ENCODE data around the gene SNAP23. TPM values are rescaled to one million over a fixed set of nuclear protein-coding genes. Genes with fewer than 3 reads are reported as not detected.

The SNAP23 gene
- total RNA-seq, 1 donor, result 83.3 TPM

GRCh38 chr15:42456531-42456930 lies 38.9 kb upstream of the SNAP23 start:
- no peak for TF ChIP-seq CTCF (IDR thresholded peaks at IDR 0.05; ENCODE audit: insufficient read depth, low read depth, low read length)
- DNase-seq (ENCODE audit: low read depth), result no peak
- H3K4me3 ChIP-seq (ENCODE audit: low read depth, low read length), result peak overlapping the region; percentile 60

GRCh38 chr15:42456971-42457370 lies 38.5 kb upstream of the SNAP23 start:
- DNase-seq (ENCODE audit: low read depth), result peak; percentile 28
- H3K4me3 ChIP-seq (ENCODE audit: low read depth, low read length), result peak overlapping the region; percentile 60
- no peak for TF ChIP-seq CTCF (IDR thresholded peaks at IDR 0.05; ENCODE audit: insufficient read depth, low read depth, low read length)

DNA sequence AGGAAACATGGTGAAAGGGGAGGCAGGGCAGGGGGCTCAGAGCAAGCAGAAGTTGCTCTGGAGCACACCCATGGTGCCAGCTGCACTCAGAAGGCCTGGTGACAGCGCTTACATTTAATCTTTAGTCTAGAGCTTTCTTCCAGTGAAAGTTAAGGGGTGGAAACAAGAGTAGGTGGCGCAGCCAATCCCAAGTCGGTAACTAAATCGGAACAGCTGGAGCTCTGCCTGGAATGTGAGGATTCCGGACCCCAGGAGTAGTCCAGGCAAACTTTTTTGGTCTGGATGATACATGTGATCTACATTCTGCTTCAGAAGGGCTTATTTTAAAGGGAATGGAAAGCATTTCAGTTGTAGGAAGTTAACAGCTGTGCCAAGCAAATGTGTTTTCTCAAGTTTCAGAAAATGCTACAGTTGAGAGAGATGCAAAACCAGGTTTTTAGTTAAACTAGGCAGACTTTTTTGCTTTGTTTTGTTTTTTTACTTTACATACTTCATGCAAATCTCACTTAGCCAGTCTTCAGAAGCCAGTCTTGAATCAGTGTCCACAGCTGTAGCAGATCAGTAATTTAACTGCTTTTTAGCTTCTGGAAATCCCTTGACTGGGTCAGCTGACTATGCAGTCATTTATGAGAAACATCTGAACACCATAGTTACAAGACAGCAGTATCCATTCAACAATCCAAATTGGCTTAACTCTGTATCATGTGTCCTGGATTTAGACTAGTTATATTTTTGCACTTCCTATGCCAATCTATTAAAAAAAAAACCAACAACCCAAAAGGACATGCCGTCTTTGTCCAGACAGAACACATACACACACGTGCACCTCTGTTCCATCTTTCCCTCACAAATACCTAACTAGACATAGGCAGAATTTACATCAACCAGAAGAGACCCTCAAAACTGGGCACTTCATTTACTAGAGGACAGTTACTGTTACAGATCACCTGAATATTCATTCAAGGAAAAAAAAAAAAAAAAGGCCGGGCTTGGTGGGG lies 37.7 kb upstream of the SNAP23 start:
- TF ChIP-seq CTCF (IDR thresholded peaks at IDR 0.05; ENCODE audit: insufficient read depth, low read depth, low read length), result no peak
- DNase-seq (ENCODE audit: low read depth), result peak; percentile 97
- peak overlapping the region; percentile 60 for H3K4me3 ChIP-seq (ENCODE audit: low read depth, low read length)

DNA sequence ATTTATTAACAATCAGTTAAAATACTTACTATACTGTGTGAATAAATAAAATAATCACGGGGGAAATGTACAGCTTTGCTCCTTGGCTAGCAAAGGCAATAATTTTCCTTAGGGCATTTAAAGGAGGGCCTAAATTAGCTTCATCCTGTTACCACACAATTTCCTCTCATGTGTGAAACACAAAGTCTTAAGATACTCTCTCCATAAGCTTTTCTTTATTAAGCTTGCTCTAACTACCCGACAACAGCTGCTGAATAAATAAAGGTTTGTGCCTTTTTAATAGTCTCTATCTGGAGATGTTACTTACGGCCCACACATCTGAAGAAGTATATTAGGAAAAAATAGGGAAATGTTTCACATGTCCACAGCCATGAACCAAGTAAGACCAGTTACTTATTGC lies 34.2 kb upstream of the SNAP23 start:
- no peak for TF ChIP-seq CTCF (IDR thresholded peaks at IDR 0.05; ENCODE audit: insufficient read depth, low read depth, low read length)
- H3K4me3 ChIP-seq (ENCODE audit: low read depth, low read length), result no peak overlapping the region
- no peak for DNase-seq (ENCODE audit: low read depth)

DNA sequence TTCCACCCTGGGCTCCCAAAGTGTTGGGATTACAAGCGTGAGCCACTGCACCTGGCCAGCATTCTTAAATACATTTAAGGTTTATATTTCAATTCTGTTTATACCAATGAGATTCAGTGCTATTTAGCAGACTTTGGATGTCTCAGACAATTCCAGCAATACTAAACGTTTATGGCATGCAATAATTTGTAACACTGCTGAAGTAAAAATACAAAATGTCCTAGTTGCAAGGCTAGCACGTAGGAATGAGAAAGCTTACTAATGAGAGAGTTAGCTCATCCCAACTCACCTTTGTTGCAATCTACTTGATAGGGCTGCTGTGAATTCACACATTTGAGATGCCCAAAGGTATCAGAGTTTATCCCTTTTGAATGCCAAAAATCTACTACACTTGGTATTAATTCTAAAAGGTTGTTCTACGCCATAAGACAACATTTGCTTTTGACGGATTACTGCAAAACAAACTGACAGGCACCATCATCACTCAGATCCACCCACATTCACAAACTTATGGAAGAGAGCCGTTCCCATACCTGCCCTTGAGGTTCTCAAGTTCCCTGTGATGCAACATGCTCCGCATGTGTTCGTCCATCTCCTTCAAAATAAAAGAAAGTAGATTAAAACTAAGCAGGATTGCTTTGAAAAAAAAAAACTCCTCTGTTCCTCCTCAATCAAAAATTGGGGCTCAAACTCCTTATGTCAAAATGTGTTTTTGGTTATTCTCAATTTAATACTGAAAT lies 29.7 kb upstream of the SNAP23 start:
- H3K4me3 ChIP-seq (ENCODE audit: low read depth, low read length), result no peak overlapping the region
- DNase-seq (ENCODE audit: low read depth), result no peak
- TF ChIP-seq CTCF (IDR thresholded peaks at IDR 0.05; ENCODE audit: insufficient read depth, low read depth, low read length), result no peak

DNA sequence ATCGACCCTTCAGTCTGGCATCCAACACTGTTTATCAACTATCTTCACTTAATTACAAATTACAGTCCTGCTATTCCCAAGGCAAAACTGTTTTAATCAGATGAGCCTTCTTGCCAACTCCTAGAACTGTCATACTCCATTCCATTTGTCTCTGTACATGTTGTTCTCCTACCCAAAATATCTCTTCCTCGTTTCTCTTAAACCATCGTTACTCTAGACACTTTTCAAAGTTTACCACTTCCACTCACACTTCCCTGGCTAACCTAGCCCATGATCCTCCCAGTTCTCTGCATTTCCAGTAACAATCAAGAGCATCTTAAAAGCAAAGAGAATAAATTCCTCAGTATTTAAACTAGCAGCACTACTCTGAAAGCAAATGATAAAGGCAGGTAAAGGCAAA lies 24.4 kb upstream of the SNAP23 start:
- no peak for DNase-seq (ENCODE audit: low read depth)
- no peak for TF ChIP-seq CTCF (IDR thresholded peaks at IDR 0.05; ENCODE audit: insufficient read depth, low read depth, low read length)
- no peak overlapping the region for H3K4me3 ChIP-seq (ENCODE audit: low read depth, low read length)
